B cell (primary cell): ENCODE measurements around the gene HIGD1C. TPM values are rescaled to one million over a fixed set of nuclear protein-coding genes. Genes with fewer than 3 reads are reported as not detected.

Experiments
- ATAC-seq: fragments of 200-7000 bp; cut with Tn5 transposase; one replicate; pipeline ENCODE4 v1.10.0; 2021; ENCODE audit warnings: low read depth, mild to moderate bottlenecking, moderate number of reproducible peaks, moderate library complexity
- CTCF ChIA-PET: fragments of 350-600 bp; sonication (Branson Sonifier 250); formaldehyde crosslinking; loops from one replicate; lab custom pipeline; 2021; ENCODE audit warnings: antibody characterized with exemption, inconsistent platforms; lab: Charles Lee
- POLR2A ChIA-PET: fragments of 350-600 bp; sonication (Branson Sonifier 250); formaldehyde crosslinking; loops from one replicate; lab custom pipeline; 2021; ENCODE audit warnings: antibody characterized with exemption; lab: Charles Lee
- DNase-seq: peaks from one replicate; pipeline ENCODE4 v3.0.0; 2013
- H2AFZ ChIP-seq: 2 replicates; pipeline ENCODE4 v1.6.1; 2012; ENCODE audit warnings: mild to moderate bottlenecking, low read depth, low read length; ENCODE audit not compliant: insufficient read depth, poor library complexity, severe bottlenecking
- H3K27ac ChIP-seq, 2 donors: 1 replicate in 1 of 2; 2 replicates in 1 of 2; pipeline ENCODE4 v1.5.1; 2012 to 2013; ENCODE audit warnings: low read length in 2 of 2, mild to moderate bottlenecking in 2 of 2, moderate library complexity in 1 of 2
- H3K27me3 ChIP-seq, 4 experiments: fragments of 200-600 bp in 1 of 4; sonication (generic) in 1 of 4; replicated peaks in 1 of 4; 1 replicate in 2 of 4; 2 replicates in 2 of 4; pipeline versions ENCODE4 v1.6.1 to v1.7.0; 2013 to 2016; ENCODE audit warnings: low read length in 3 of 4, mild to moderate bottlenecking in 2 of 4, mixed read lengths in 1 of 4, moderate library complexity in 1 of 4; ENCODE audit not compliant: insufficient read depth in 4 of 4, control insufficient read depth in 3 of 4; ENCODE audit errors: control extremely low read depth in 1 of 4
- H3K36me3 ChIP-seq, 2 experiments: replicated peaks in 1 of 2; 1 replicate in 1 of 2; 2 replicates in 1 of 2; pipeline versions ENCODE4 v1.6.1 to v1.7.1; 2013; ENCODE audit warnings: low read length in 1 of 2; ENCODE audit not compliant: insufficient read depth in 2 of 2, control insufficient read depth in 1 of 2; ENCODE audit errors: control extremely low read depth in 1 of 2, extremely low read depth in 1 of 2
- H3K4me1 ChIP-seq, 2 donors: fragments of 200-600 bp in 1 of 2; sonication (generic) in 1 of 2; 1 replicate in 1 of 2; 2 replicates in 1 of 2; pipeline versions ENCODE4 v1.5.1 to v1.6.1; 2013 to 2017; ENCODE audit warnings: low read length in 2 of 2; ENCODE audit not compliant: control insufficient read depth in 2 of 2, insufficient read depth in 2 of 2
- H3K4me2 ChIP-seq: replicated peaks from 2 replicates; pipeline ENCODE3; 2012; ENCODE audit warnings: mild to moderate bottlenecking, low read depth, low read length; ENCODE audit not compliant: poor library complexity, severe bottlenecking
- H3K4me3 ChIP-seq, 5 experiments: fragments of 200-600 bp in 1 of 5; sonication (generic) in 1 of 5; 1 replicate in 3 of 5; 2 replicates in 2 of 5; pipeline versions ENCODE4 v1.5.1 to v1.7.0; 2011 to 2016; ENCODE audit warnings: low read length in 4 of 5, mild to moderate bottlenecking in 4 of 5, low read depth in 2 of 5, control low read depth in 1 of 5, moderate library complexity in 1 of 5; ENCODE audit not compliant: insufficient read depth in 1 of 5; ENCODE audit errors: control extremely low read depth in 1 of 5, extremely low read depth in 1 of 5
- H3K79me2 ChIP-seq: fragments of 200-600 bp; sonication (generic); one replicate; pipeline ENCODE4 v1.6.0; 2016; ENCODE audit warnings: low read length; ENCODE audit not compliant: control insufficient read depth, insufficient read depth
- H3K9ac ChIP-seq: fragments of 200-600 bp; sonication (generic); 2 replicates; pipeline ENCODE4 v1.6.1; 2017; ENCODE audit warnings: mild to moderate bottlenecking, low read length, moderate library complexity
- H3K9me3 ChIP-seq, 3 donors: one replicate each; pipeline versions ENCODE4 v1.6.1 to v1.7.1; 2013; ENCODE audit warnings: low read length in 2 of 3; ENCODE audit not compliant: control insufficient read depth in 2 of 3, insufficient read depth in 1 of 3; ENCODE audit errors: control extremely low read depth in 1 of 3
- H4K20me1 ChIP-seq: 2 replicates; pipeline ENCODE4 v1.6.0; 2012; ENCODE audit warnings: mild to moderate bottlenecking, low read length; ENCODE audit not compliant: insufficient read depth, control insufficient read depth, poor library complexity, severe bottlenecking
- H3K27ac Mint-ChIP-seq: one replicate; pipeline ENCODE4 v1.8.0; 2021; ENCODE audit warnings: mixed read lengths
- H3K27me3 Mint-ChIP-seq: one replicate; pipeline ENCODE4 v1.8.0; 2021; ENCODE audit warnings: mixed read lengths
- H3K4me1 Mint-ChIP-seq: one replicate; pipeline ENCODE4 v1.8.0; 2021; ENCODE audit warnings: mixed read lengths
- H3K4me3 Mint-ChIP-seq: one replicate; pipeline ENCODE4 v1.8.0; 2021; ENCODE audit warnings: mixed read lengths
- H3K9me3 Mint-ChIP-seq: one replicate; pipeline ENCODE4 v1.8.0; 2022; ENCODE audit warnings: mixed read lengths; ENCODE audit not compliant: insufficient read depth
- EZH2 ChIP-seq: IDR thresholded peaks from 2 replicates; pipeline ENCODE4 v1.6.1; 2012; ENCODE audit warnings: borderline replicate concordance, low read depth, mild to moderate bottlenecking, moderate library complexity, low read length; ENCODE audit not compliant: insufficient read depth, poor library complexity, severe bottlenecking
- WGBS: methylation state at CpG from one replicate; pipeline ENCODE4 v1.1.5; 2013; ENCODE audit warnings: missing lambda C conversion rate; ENCODE audit not compliant: insufficient coverage; 5-methylcytosine and 5-hydroxymethylcytosine counted together
- intact Hi-C: fragments of 100-400 bp; cut with micrococcal nuclease; formaldehyde crosslinking; loops from one replicate; pipeline ENCODE4 v1.10.0; 2022
- polyA plus RNA-seq: library from polyadenylated mRNA; depleted of rRNA; stranded (reverse); fragments of >200 nt; gene quantifications from 2 replicates; pipeline ENCODE4 v1.2.3, GENCODE V29; 2012
- total RNA-seq, 2 donors: library from RNA; stranded (reverse); fragments of 120-200 nt in 1 of 2; gene quantifications; 1 replicate in 1 of 2; 2 replicates in 1 of 2; pipeline versions ENCODE4 v1.2.3 to v1.2.4, GENCODE V29; 2013 to 2022
- TF ChIP-seq, protein P1 (sequence below): fragments of 200-600 bp; IDR thresholded peaks from one replicate; pipeline ENCODE4 v1.8.0; 2022; ENCODE audit warnings: antibody characterized with exemption, mild to moderate bottlenecking

HIGD1C gene
- total and polyA plus RNA-seq, 2 donors (not counting 1 experiment from before 2014, with no cell fraction given), result not detected

DNA sequence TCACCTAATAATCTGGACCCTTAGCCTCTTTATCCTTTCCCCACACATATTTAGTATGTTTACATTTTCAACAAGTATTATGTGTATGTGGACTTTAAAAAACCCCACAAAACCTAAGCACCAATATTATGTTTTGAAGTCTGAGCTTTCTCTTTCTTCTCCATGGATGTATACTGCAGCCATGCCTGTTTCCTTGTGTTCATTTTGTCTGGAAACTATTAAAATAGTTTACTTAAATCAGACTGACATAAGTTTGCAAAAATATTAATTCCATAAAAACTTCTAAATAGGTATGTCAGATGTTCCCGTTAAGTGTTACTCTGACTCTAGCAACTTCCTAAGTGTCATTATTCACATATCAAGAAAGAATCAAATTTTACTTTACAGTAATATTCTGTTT is 2.9 kb downstream of the HIGD1C start:
- no peaks in the 10 kb centered on the region for H4K20me1 ChIP-seq
- H3K79me2 ChIP-seq, result no peaks in the 10 kb centered on the region
- H3K4me1 Mint-ChIP-seq, result peaks cover 7% of the 10 kb centered on the region
- no peaks in the 10 kb centered on the region for H3K27me3 Mint-ChIP-seq
- H3K27me3 ChIP-seq, result no peaks in the 10 kb centered on the region
- no peaks in the 10 kb centered on the region for H3K9me3 ChIP-seq
- H2AFZ ChIP-seq, result no peak overlapping the region
- no peak overlapping the region for H3K4me3 Mint-ChIP-seq
- H3K4me1 ChIP-seq, result no peaks in the 10 kb centered on the region
- ATAC-seq (no peak), DNase-seq (no peak)
- no peak overlapping the region for H3K27ac Mint-ChIP-seq
- TF ChIP-seq EZH2, result no peak
- TF ChIP-seq, protein P1, sequence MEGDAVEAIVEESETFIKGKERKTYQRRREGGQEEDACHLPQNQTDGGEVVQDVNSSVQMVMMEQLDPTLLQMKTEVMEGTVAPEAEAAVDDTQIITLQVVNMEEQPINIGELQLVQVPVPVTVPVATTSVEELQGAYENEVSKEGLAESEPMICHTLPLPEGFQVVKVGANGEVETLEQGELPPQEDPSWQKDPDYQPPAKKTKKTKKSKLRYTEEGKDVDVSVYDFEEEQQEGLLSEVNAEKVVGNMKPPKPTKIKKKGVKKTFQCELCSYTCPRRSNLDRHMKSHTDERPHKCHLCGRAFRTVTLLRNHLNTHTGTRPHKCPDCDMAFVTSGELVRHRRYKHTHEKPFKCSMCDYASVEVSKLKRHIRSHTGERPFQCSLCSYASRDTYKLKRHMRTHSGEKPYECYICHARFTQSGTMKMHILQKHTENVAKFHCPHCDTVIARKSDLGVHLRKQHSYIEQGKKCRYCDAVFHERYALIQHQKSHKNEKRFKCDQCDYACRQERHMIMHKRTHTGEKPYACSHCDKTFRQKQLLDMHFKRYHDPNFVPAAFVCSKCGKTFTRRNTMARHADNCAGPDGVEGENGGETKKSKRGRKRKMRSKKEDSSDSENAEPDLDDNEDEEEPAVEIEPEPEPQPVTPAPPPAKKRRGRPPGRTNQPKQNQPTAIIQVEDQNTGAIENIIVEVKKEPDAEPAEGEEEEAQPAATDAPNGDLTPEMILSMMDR, result no peak
- no peak overlapping the region for H3K9ac ChIP-seq
- no peaks in the 10 kb centered on the region for H3K36me3 ChIP-seq
- intact Hi-C loops, result no loop called here
- no CpG with 5 or more reads among the region's 1 CpG for WGBS
- H3K27ac ChIP-seq, result no peak overlapping the region
- H3K9me3 Mint-ChIP-seq, result no peaks in the 10 kb centered on the region
- no peak overlapping the region for H3K4me2 ChIP-seq
- ChIA-PET POLR2A (no interaction called here), CTCF (no interaction called here)
- H3K4me3 ChIP-seq, result no peak overlapping the region

GRCh38 chr12:50955697-50956096 is 3.4 kb downstream of the HIGD1C start:
- no peak overlapping the region for H3K27ac ChIP-seq
- TF ChIP-seq, protein P1, result no peak
- no peak for TF ChIP-seq EZH2
- WGBS, result no CpG with 5 or more reads among the region's 2 CpGs
- CTCF ChIA-PET, result no interaction called here
- H3K4me1 Mint-ChIP-seq, result peaks cover 7% of the 10 kb centered on the region
- H3K36me3 ChIP-seq, result no peaks in the 10 kb centered on the region
- H3K4me3 ChIP-seq, result no peak overlapping the region
- H3K9ac ChIP-seq, result no peak overlapping the region
- ATAC-seq (no peak), DNase-seq (no peak)
- H4K20me1 ChIP-seq, result no peaks in the 10 kb centered on the region
- H3K27ac Mint-ChIP-seq, result no peak overlapping the region
- H2AFZ ChIP-seq, result no peak overlapping the region
- no peaks in the 10 kb centered on the region for H3K79me2 ChIP-seq
- intact Hi-C loops, result no loop called here
- H3K9me3 ChIP-seq, result no peaks in the 10 kb centered on the region
- no peak overlapping the region for H3K4me2 ChIP-seq
- POLR2A ChIA-PET, result no interaction called here
- H3K27me3 ChIP-seq, result no peaks in the 10 kb centered on the region
- no peaks in the 10 kb centered on the region for H3K9me3 Mint-ChIP-seq
- no peak overlapping the region for H3K4me3 Mint-ChIP-seq
- no peaks in the 10 kb centered on the region for H3K4me1 ChIP-seq
- no peaks in the 10 kb centered on the region for H3K27me3 Mint-ChIP-seq
